SHP77 (cell line): ENCODE measurements around the gene RBM28.
"Not testable (repeated sequence)": the region's sequence is repeated elsewhere in the genome, so short reads cannot be mapped to it uniquely, and the experiment has no call there.

Experiments used
- DNase-seq, 2 experiments: peaks; one replicate each; lab custom pipeline; 2025; lab: John Stamatoyannopoulos, UW

Gene RBM28

DNA sequence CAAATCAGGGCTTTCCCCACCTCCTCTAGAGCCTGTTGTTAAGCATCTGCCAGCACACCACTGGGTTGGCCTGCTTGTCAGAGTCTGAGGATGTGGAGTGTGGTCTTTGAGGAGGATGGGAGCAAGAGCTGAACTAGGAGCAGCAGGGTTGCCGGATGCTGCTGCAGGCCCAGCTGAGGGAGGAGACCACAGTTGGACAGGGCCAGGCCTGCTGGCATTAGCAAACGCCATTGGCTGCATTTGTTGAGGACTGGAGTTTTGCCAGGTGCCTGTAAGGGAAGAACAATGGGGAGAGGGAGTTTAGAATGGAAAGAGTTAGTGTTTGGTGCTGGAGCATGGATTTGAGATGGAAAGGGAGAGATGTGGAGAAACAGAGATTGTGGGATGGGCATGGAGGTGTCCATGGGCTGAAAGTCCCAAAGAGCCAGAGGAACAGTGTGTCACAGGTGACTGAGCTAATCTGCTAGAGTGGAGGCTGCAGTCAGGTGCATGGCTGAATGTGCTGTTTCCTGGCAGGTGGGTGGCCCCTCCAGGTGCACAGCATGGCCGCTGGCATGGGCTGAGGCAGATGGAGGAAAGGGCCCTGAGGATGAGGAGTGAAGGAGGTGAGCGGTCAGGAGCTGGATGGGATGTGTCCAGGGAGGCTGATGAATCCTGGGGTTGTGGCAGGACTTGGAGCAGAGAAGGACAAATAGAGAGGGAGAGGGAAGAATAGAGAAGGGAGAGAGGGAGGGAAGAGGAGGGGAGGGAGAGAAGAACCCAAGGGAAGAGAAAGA, 61.9 kb downstream of the RBM28 start:
- DNase-seq = no peak

GRCh38 chr7:128280451-128280850, 63.3 kb downstream of the RBM28 start:
- DNase-seq = not testable (repeated sequence)

DNA sequence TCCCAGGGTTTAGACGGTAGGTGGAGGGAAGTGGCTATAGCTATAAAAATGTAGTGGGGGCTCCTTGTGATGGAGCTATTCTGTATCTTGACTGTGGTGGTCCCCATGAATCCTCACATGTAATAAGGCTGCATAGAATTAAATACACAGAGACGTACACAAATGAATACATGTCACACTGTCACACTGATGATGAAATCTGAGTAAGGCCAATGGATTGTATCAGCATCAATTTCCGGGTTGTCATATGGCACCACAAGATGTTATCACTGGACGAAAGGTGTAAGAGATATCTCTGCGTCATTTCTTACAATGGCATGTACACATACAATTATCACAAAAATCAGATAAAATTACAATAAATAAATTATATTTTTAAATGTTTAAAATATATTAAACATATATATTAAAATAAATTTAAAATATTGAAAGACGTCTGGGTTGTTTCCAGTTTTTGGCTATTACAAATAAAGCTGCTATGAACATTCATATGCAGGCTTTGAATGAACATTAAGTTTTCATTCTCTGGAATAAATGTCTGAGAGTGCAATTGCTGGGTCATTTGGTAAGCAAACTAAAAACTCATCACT, 64.5 kb downstream of the RBM28 start:
- no peak for DNase-seq

DNA sequence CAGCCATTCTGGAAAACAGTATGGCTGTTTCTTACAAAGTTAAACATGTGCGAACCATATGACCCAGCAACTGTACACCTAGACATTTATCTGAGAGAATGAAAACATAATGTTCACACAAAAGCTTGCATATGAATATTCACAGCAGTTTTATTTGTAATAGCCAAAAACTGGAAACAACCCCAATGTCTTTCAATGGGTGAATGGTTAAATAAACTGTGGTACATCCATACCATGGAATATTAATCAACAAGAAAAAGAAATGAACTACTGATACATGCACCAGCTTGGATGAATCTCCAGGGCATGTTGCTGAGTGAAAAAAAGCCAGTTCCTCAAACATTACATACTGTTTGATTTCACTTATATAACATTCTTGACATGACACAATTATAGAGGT, 65.3 kb downstream of the RBM28 start:
- DNase-seq = no peak

DNA sequence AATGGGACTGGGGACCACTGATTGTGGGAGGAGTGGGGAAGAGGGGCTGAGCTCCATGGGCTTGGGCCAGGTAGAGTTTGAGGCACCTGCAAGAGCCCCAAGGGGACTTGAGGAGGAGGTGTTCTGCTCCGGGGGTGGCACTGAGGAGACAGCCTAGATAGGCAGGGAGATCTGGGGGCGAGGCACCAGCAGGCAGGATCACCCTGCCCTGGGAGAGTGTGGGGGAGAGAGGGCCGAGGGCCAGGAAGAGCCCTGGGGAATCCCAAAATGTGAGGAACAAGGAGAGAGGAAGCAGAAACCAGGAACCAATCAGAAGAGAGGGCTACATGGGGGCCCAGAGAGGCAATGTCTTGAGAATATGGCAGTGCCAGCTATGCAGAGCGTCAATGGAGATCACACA, 68.0 kb downstream of the RBM28 start:
- no peak for DNase-seq

DNA sequence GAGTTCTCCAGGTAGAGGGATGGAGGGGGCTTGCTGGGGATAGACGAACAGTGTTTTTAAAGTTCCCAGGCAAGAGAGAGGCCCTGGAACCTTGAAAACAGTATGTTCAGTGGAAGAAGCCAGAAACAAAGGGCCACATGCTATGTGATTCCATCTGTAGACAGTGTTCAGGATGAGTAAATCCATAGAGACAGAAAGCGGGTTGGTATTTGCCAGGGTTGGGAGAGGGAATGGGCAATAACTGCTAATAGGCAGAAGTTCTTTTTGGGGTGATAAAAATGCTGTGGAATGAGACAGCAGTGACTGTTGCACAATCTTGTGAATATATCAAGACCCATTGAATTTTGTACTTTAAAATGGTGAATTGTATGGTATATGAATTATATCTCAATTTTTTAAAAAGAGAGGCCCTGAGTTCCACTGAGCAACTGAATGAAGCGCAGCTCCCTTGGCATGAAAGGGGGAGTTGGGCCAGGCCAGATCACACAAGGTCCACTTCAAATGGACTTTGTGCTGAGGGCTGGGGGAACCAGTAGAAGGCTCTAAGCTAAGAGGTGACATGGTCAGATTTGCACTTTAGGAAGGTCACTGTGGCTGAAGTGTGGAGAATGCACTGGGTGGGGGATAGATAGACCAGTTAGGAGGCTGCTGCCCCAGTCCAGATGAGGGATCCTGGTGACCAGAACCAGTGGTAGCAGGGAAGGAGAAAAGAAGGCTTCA, 68.7 kb downstream of the RBM28 start:
- DNase-seq = no peak

- no peak for DNase-seq
Observed at GRCh38 chr7:128274246-128274883, 69.3 kb downstream of the RBM28 start.

DNA sequence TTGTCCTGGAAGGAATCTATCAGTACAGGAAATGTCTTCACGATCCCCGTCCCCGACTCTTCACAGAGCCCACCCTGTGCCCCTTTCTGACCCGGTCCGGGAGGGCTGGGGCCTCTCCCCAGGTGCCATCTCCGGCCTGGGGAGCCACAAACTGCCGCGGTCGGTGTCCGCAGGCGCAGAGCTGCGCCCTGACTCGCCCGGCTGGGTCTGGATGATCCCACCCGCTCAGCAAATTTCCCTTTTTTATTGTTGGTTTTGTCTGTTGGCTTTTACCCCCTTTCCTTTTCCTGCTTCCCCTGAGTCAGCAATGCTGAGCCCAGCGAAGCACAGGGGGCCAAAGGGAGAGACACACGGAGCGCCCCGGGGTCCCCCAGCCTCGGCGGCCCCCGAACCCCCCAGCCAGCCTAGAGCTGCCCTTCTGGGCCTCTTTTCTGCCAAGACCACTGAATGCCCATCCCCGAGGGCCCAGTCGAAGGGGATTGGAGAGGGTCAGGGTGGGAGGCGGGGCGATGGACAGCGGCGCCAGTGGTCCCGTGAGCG, 71.7 kb downstream of the RBM28 start:
- DNase-seq = no peak

DNA sequence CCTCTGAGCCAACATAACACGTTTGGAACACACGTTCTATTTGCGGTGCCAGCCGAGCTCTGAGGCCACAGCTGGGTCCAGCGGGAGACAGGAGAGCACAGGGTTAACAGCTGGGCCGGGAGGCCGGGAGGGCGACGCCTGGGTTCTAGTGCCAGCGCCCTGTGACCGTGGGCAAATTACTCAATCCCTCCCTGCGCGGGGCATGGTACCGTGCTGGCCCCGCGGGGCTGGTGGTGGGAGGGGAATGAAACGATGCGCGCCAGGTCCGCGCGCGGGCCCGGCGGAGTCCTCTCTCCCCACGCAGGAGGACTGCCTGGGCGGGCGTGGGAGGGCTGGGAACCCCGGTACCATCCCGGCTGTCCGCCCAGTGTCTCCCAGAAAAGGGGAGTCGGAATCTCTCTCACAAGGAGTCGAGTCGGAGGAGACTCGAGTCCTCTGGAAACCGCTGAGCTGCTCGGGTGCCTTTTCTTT, 72.2 kb downstream of the RBM28 start:
- DNase-seq = no peak

DNA sequence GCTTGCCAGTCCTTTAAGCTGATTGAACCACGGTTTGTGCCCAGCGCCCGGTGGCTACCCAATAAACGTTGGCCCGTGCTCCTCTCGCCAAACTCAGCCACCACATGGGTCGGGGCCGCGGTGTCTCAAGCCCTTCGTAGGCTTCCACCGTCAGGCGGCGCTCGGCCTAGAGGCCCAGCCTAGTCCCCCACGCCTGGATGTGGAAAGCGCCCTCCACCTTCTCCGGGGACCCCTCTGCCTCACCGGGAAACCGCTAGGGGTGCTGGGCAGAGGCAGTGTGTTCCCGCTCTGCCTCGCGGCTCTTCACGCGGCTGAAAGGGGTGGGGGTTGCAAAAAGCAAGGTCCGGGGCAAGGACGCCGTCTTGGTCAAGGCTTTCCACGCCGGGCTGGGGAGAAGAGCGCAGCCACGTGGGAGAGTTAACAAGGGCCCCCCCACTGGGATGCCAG, 72.9 kb downstream of the RBM28 start:
- no peak for DNase-seq

DNA sequence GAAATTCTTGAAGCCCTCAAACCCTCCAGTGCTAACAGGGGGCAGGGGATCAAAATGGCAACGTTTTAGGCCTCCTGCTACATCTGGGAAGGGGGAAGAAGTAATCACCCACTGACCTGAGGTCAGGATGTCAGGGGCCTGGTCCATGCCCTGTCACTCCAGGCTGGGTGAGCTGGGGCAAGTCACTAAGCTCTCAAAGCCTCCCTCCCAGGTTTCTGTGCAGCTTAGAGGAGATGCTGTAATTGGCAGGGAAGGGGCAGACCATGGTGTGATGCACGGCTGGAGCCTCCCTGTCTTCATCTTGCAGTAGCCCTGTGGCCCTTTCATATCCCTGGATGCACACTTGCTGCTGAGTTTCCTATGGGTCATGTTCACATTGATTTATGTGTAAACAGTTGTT, 75.5 kb downstream of the RBM28 start:
- no peak for DNase-seq

- no peak for DNase-seq
Observed at GRCh38 chr7:128267595-128267924, 76.1 kb downstream of the RBM28 start.

DNA sequence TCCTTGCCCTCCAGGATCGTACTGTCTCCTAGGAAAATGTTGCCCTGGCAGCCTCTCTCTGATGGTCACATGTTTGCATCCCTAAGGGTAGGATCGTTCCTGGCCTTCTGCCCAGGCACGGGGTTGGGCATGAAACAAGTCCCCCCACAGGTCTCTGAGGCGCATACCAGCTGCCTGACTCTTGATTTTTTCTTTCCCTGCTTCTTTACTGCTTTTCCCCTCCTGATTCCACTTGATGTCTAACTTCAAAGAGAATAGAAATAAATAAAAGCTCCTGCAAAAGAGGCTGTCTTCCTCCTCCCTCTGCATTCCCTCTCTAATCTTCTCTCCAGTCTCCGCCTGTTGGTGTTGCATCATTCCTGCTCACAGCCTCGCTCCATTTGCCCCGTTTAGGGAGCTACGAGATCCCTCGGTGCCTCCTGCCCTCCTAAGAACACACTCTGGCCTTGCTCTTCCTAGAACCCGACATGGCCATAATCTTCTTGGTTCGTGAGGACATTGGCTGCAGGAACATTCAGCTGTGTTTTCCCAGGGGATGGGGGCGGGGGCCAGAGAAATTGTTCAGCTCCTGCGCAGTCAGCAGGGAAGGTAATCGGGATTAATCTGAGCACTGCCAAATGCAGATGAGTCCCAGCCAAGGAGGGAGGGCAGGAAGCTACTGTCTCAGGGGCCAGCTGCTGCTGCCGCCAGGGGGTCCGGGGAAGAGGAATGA, 76.7 kb downstream of the RBM28 start:
- peak; percentile 35 to 64 for DNase-seq

DNA sequence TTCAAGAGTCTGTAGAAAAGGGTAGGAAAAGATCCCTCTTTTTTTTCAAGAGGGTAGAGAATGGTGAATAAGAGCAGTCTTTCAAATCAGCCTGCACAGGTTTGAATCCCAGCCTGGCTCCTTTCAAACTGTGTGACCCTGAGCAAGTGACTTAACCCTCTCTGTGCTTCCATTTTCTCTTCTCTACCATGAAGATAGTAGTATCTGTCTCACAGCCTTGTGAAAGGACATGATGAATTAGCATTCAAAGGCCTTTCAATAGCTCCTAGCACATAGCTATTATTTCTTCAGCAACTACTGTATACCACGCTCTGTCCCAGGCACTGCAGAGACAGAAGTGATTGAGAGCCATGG, 77.2 kb downstream of the RBM28 start:
- DNase-seq = no peak

DNA sequence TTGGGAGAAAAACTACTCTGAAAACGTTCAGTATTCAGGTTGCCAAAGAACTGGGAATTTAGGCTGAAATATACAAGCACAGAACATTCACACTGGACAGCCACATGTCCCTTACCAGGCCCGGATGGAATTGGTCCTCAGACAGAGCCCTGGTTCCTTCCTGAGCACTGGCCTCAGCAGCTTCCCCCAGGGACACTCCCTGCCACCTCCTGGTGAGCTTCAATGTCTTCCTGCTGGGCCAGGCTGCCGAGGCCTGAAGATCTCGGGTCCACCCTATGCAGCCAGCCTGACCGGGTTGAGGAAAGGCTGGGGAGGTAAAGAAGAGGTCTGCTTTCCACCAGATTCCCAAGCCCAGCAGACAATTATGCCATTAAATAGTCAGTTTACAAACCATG, 77.8 kb downstream of the RBM28 start:
- no peak for DNase-seq

DNA sequence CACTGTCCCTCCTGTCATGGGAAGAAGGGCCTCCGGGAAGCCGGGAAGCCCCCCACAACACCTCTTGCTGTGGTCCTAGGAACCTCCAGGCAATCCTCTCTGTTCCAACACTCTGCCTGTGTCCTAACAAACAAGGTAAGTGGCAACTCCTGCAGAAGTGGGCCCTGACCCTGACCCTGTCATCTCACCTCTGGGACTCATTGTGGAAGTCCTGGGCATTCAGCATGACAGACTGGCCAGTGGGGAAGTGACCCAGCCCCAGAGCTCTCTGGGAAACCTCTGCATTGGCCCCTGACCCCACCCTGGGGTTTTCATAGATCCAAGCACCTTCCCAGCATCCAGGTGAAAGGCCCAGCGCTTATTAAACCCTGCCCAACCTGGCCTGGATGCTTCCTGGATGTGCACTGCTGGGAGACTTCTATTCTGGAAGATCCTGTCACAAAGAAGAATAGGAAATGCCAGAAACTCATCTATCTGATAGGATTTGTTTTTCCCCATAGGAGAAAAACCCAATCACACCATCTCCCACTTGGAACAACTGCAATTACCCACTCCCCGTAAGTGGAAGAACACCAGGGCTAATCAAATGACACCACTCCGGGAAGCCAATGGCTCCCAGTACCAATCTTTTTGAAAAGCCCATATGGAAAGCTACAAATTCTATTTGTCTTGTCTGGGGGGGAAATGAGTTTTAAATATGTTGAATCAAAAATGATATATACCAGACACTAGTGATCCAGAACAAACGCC, 78.4 kb downstream of the RBM28 start:
- no peak for DNase-seq

DNA sequence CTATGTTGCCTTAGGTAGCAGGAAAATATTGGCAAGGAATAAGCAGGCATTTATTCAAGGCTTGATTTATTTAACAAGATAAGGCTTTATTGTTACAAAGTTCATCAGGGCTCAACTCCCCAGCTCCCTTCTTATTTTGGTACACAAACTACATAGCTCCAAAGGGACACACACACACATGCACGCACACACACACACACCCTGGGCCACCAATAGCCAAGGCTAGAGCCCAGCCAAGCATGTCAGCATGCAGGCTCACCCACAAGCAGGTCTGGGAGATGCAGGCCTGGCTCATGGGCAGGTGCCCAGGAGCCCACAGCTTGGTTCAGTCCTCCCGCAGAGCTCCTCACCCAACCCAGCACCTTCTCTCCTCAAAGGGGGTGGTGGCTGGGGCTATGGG, 79.2 kb downstream of the RBM28 start:
- DNase-seq = no peak

DNA sequence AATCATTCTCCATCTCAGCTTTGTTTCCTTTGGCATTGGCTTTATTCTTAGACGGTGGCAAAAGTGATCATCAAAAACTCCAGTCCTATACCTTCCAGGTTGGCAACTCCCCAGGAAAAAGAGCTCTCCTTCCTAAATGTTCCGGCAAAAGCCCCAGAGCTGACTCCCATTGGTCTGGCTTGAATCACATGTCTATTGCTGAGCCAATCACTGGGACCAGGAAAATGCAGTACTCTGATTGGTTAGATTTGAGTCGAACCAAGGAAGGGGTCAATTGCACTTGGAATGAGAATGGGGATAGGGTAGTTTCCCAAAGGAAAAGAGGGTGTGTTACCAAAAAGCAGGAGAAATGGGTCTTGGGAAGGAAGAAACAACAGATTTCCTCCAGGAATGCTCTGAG, 80.3 kb downstream of the RBM28 start:
- DNase-seq = no peak

DNA sequence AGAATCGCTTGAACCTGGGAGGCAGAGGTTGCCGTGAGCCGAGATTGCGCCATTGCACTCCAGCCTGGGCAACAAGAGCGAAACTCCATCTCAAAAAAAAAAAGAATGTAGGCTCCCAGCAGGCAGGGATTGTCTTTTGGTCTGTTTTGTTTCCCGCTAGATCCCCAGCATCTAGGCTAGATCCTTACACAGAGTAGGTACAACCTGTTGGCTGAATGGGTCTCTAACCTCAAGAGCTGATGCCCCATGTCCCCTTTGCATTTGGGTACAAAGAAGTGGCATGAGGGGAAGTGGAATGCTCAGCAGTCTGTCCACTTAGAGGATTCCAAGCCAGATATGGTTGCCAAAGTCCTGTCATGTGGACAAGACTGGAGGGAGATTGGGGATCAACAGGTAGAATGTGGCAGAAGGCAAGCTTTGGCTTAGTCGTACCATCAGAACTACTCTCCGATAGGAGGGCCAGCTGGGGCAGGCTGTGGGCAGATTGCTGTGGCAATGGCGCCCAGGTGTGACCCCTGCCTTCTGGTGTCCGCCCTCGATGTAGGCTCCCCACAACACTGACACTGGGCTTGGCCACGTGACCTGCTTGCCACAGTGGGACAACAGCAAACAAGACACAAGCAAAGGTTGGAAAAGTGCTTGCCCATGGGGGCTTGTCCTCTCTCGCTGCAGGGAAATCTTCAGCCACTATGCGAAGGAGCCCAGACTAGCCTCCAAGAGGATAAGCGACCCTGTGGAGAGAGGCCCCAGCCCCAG, 81.3 kb downstream of the RBM28 start:
- no peak for DNase-seq

DNA sequence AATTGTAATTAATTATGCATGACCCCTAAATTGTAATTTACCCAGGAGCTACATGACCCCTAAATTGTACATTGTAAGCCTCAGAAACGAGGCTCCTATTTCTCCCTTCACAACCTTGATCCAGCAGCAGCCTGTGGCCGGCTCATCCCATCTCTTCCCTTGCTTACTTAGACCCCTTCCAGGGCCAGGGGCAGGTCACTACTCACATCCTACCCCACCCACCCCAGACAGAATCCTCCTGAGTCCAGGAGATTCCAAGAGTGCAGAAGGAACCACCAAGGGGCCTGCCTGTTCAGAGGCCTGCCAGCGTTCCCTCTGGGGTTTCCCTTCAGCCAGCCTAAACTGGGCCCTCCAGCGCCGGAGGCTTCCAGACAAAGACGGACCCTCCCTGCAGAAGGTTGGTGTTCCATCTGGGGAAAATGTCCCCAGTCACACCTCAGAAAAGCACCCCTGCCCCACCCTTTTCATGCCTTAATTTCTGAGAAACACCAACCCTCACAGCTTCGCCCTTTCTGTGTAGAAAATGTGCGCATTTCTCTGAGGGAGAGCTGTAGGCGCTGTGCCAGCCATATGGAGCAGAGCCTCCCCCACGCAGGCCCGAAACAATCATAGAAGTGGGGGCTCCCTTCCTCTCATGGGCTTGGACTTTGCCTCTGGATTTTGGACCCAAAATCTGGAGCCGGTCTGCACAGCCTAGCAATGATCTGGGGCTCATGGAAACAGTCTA, 83.5 kb downstream of the RBM28 start:
- no peak for DNase-seq
